CD4-positive, alpha-beta T cell treated with Interleukin-15 for 4 hours (primary cell): Measurements from ENCODE around the gene DYRK1A.

Experiments used
- DNase-seq: peaks from one replicate; pipeline ENCODE4 v3.0.0-alpha.2; 2020; ENCODE audit warnings: low spot score

The DYRK1A gene

DNA sequence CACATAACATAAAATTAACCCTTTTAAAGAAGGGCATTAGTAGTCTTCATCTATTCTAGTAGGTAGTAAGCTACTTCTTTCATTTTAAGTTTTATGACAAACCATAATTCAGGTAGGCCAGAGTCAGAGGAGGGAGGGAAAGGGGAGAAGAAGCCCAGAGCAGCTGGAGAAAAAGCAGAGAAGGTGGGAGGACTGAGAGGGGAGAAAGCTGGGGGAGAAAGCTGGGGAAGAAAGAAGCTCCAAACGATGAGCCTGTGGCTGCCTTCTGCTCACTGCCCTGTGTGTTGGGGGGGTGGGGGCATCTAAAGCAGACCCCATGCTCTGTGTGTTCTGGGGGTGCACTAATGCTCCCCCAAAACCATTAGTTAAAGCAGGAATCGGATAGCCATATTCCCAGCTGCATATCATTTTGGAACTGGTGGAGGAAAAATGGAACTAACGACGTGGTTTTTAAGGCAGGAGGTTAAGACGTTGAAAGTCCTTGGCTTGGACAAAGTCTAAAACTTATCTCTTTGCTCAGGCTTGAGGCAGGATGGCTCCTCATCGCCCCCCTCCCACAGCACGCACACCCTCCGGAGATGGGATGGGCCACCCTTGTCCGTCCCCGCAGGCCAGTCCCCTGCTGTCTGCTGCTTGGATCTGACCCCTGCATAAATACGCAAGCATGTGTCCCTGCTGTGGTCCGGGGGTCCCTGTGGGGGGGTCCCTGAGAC lies 184.2 kb downstream of the DYRK1A start:
- DNase-seq, result no peak

DNA sequence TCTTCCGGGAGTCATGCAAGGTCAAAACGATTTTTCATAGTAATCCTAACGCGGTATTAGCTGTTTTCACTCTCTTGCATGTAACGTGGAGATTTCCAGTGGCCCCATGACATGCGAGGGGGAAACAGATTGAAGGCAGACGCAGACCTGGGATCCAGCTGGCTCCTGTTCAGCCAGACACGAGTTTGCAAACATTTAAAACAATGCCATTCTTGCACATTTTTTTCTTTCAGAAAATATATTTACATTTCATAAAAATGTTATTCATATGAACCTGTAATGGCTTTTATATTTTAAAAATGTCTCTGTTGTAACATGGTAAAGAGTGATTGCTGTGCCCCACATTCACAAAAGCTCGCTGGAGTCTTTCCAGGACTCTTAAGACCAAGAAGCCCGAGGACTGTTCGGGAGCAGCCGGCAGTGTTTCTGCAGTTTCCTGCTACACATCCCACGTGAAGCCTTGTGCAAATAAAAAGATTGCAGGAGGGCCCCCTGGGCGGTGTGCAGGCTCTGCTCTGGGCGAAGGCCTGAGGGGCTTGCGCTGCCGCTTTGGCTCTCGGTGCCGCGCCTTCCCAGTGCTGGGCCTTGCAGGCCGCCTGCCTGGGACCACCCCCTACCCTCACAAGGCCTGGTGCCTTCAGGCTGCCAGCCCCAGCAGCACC lies 184.9 kb downstream of the DYRK1A start:
- DNase-seq, result no peak

DNA sequence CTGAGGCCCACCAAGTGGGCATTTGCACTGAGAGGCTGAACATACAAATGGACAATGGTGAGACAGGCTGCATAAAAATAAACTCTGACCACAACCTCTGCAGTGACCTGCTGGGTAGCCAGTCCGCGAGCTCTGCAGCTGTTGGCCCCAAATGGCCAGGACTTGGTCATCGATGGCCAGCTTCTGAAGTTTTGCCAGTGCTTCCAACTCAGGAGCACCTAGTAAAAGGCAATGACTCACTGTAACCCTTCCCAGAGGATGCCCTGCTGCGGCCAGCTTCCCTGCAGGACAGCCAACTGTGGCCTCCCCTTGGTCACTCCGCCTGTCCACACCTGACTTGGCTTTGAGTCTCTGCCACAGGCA lies 185.4 kb downstream of the DYRK1A start:
- DNase-seq, result no peak

DNA sequence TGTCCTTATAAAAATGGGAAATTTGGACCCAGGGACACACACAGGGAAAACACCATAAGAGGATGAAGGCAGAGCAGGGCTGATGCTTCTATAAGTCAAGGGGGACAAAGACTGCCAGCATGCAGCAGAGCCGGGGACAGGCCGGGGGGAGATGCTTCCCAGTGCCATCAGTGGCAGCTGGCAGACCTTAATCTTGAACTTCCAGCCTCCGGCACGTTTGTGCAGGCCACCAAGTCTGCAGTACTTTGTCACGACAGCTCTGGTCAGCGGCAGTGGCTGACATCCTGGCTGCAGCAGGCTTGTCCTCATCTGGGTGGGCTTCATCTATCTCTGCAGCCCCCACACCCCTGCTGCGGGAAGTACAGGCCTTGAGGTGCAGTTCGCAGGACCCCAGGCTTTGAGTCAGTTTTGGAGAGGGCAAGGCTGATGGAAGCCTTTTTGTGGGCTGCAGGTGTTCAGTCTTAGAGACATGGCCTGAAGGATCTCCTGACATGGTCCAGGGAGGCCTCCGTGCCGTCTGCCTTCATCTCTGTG lies 186.0 kb downstream of the DYRK1A start:
- DNase-seq, result no peak

DNA sequence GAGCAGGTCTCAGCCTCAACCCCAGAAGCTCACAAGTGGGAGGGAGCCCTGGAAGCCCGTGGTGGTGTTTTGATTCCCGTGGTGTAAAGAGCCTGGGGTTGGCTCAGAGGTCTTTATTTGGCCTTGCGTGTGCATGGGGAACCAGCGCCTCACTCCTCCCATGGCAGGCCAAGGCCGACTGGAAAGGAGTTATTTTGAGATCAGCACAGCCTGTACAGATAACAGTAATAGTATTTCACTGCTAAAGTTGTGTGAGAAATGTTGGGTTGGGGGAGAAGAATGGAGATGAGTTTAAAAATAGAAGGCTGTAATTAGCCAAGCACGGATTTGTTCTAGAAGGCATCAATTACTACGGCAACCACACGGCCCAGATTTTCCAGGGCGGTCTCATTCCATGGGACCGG lies 186.5 kb downstream of the DYRK1A start:
- DNase-seq, result no peak

DNA sequence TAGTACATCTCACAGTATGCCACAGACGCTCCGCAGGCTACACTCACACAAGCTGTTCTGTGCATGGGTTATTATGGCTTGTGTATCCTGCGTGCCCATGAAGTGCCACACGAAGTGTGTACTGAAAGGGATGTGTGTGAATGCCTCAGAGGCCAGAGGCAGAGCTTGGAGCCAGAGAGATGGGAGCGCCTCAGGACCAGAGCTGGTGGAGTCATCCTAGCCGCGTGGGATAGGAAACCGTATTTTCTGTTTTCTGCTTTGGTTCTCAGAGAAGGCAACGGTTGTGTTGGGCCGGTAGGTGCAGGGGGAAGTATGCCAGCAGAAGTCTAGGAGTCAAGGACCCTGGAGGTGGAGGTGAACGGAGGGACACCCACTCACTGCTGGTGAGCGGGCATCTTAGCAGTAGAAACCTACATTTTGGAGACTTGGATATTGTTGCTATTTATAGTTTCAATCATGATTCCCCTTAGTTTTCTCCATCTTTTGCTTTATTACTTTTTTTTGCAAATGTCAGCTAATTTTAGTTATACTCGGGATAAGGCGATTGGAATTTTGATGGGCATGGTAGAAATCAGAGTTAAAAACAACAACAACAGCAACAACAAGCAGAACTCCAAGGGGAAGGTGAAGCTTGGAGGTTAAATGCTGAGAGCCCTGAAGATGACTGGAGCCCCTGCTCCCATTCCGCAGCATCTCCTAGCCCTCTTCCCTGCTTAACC lies 188.2 kb downstream of the DYRK1A start:
- DNase-seq, result no peak

DNA sequence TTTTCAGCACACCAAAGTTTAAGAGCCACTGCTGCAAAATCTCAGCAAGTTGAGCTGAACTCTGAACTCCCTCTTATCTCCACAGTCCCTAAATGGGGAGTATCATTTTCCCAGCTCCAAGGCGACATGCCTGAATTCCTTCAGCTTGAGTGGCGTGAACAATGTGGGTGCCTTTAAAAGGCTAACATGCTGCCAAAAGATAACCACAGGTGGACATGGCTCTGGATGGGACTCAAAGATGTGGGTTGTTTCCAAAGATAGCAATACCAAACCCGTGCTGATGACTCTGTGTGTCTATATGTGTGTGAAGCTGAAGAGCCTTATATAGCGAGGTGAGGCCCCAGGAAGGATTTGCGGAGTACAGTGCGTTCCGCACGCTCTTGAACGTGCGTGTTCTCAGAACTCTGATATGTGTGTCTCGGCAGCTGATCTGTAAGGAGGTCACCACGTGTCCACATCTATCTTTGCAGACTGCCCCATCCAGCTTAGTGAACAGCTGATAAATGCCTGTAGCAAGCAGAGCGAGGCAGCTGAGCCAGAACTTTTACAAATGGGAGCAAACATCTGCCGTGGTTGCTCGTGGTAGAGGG lies 189.2 kb downstream of the DYRK1A start:
- no peak for DNase-seq

DNA sequence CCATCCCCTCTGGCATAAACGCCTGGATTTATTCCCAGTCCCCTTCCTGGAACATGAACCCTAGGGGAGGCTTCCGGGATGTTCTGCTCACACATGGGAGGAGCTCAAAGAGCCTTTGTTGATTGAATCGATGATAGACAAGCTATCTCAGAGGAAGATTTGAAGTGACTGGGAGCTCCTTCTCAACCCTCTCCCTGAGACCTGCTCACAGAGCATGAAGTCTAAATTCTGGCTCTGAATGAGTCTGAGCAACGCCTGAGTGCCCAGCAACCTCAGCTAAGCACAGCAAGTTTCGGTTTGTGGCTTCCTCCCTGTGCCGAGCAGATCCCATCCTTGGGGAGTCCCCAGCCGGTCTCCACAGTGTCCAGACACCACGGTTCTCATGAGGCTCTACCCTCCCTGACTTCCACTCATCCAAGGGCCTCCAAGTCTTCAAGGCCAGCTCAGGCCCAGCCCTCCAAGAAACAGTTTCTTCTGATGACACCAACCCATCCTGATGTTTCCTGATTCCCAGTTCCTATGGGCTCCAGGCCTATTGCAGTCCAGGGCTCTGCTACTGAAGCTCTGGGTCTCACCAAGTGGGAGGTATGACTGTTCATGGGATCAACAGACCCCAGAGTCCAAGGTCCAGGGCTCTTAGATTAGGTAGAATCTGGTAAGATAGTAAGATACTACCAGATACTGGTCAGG lies 190.8 kb downstream of the DYRK1A start:
- DNase-seq, result no peak

DNA sequence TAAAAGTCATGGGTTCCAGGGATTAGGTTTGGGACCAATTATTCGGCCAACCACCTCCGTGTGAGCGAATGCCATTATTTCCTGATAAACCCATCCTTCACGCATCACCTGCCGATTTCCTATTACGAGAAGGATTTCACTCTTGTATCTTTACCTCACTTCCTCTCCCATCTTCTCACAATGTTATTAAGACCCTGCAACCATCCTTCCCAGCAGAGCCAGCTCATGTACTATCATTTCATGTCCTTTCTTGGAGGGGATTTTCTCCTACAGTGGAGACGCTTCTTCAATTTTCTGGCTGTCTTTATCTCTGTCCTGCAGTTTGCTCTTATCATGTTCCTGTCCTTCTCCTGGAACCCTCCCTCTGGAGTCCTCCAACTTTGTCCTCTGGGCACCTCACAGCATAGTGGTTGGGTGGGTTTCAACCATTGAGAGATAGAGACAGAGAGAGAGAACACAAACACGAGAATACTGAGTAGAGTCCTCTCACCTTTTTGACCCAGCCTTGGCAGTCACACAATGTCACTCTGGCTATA lies 192.2 kb downstream of the DYRK1A start:
- no peak for DNase-seq

DNA sequence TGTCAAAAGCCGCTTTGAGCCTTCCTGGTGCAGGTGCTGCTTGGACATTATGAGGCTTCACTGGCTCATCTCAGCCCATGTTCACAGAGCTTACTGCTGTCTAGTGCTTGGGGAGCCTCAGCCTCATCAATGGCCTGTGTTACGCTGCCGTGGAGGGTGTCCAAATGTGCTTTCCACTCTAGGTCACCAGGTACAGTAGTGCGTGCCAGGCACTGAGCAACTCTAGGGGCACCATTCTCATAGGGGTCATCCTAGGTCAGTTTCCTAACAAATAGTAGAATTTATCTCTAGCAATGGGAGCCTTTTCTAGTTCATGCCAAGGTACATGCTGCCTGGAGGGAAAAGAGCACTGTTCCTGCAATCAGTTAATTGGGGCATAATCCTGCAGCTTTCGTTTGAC lies 193.8 kb downstream of the DYRK1A start:
- DNase-seq, result no peak

DNA sequence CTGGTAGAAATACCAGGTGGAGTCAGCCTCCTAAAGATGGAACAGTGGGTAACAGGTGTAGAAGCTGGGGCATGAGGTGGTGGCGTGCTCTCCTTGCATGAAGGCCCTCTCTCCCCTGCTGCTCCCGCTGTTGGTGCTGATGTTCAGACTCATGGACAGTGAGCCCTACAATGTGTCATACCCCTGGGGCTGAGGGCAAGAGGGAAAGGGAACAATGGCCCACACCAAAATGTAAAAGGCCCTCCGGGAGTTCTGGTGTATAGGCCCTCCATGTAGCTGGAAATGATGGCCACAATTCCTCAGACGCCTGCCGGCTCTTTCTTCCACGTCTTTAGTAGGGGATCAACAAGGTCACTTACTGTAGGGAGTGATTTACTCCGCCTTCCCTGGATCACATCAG lies 194.9 kb downstream of the DYRK1A start:
- no peak for DNase-seq

DNA sequence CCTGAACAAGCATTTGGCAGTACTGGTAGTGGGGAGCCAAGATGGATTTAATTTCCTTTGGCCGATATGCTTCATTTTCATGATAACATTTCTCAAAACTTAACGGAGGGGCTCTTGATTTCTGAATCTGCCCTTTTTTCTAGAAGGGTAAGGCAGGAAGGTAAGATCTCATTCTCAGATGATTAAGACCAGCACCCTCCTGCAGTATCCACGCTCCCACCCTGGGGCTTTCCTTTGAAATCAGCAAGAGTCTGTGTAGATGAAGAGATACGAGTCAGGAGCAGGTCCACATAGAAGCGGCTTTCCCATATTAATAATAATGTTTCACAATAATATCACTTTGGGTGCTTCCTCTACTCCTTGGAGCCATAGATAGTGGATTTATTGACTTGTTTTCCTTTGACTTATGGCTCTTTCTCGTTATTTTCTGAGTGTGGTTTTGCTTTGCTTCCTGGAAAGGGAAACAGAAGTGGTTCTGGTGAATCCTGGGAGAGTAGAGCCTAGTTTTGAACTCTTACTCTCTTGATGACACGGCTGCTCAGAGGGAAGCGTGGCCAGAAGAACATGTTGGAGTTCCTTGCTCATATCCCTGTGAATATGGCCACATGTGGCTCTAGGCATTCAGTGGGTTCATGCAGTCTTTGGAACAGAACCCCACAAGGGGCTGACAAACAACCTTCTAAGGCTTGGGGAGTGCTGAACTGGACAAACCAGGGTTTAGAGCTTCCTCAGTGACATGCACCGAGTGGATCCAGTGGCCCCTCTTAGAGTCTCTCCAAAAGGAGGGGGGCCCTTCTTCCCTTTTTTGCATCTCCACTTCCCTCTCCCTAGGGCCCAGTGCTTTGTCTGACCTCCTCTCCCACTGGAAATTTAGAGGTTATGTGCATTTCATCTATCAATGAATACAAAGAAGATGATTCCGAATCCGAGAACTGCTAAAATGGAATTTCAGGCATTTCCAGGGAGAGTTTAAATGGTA lies 195.7 kb downstream of the DYRK1A start:
- DNase-seq, result no peak

DNA sequence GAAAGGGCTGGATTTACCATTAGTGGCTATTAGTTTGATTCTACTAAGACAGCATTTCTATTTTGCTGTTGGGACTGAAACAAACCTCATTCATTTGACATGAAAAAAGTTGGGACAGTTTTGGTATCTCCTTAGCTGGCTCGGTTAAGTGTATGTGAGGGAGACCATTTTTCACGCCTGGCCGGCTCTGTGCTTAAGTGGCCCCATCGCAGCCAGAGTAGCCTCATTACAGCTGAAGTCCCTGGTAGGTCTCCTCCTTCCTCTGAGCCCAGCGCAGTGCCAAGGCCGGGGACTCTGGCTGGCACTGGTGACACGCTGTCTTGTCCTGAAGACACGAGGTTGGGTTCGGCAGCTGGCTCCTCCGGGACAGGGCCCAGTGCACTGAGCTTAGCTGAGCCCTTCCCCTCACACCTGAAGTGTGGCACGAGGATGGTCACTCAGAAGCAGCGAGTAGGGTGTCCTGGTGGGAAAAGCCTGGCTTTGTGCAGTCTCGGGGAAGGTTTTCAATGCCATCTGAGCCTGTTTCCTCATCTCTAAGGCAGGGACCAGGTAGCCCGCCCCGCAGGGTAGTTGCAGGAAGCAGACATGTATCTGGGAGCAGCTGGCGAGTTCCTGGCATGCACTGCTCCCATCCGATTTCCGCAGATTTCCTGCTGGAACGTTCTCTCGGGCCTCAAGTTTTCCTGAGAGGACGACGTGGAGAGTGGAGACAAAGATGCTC lies 196.5 kb downstream of the DYRK1A start:
- DNase-seq, result no peak

DNA sequence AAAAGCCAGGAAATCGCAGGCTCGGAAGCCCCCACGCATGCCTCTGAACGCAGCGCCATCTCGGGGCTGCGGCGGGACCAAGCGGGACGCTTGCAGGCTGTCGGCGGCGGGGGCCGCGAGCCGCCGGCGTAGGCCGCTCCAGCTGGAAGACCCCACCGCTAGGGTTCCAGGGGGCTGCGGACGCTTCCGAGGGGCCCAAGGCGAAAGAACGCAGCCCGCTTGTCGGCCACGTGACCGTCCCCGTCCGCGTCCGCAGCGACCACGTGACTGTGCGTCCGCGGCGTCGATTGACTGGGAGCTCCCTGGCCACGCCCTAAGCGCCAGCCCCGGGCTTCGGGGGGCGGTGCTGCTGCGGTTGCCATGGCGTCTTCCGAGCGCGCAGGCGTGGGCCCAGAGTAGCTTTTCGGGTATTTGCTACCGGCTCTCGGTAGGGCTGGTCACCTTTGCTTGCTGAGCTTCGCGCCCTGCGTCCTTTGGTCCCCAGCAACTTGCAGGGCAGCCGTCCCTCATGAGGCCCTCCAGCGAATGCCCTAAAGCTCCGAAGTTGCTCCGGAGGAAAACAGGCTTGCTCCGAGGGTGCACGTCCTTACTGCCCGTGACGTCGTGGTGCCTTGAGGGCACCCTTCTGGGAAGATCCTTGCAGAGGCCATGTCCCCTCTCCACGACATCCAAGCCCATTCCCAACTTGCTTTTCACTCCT lies 197.2 kb downstream of the DYRK1A start:
- peak; percentile 87 for DNase-seq

DNA sequence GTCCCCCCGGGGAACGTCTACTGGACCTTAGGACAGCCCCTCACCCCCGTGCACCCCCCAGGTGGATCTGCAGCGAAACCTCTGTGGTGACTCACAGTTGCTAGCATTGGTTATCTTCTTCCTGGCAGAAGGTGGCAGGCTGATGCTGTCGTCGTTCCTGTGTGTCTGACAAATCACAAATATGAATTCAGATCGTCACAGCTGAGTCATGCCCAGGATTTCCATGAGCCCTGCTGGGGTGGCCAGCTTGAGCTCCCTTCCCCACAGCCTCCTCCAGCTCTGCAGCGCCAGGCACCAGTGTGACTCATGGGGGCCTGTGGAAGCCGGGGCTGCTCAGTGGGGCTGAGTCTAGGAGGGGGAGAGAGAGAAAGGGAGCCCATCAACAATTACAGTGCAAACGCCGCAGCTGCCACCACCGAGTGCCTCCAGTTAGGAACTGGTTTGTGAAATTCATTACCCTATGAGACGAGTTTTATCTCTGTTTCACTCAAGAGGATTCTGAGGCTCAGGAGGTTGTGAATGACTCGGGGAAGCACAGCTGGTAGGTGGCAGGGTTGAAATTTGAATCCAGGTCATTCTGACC lies 197.9 kb downstream of the DYRK1A start:
- peak; percentile 92 for DNase-seq

DNA sequence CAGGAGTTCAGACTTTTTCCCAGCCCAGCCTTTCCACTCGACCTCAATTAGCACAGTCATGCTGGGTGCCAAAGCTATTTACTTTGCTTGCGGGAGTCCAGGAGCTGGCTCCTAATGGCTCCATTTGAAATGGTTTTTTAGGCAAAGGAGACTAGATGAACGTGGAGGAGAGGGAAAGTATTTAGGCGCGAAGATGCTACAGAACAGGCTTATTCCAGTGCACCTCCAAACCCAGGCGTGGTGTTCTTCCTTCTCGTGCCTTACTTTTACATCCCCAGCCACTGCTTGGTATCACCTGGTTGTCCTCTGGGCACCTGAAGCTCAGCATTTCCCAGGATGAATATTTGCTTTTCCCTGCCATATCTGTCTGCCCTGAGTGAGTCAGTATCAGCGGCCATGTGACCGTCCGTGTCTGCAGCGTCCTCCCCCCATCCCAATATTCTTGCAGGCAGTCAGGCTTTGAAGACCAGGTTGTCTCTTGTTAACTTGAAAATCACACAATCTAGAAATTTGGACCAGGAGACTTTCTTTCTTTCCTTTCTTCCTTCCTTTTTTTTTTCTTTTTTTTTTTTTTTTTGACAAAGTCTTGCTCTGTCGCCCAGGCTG lies 198.5 kb downstream of the DYRK1A start:
- DNase-seq, result no peak

DNA sequence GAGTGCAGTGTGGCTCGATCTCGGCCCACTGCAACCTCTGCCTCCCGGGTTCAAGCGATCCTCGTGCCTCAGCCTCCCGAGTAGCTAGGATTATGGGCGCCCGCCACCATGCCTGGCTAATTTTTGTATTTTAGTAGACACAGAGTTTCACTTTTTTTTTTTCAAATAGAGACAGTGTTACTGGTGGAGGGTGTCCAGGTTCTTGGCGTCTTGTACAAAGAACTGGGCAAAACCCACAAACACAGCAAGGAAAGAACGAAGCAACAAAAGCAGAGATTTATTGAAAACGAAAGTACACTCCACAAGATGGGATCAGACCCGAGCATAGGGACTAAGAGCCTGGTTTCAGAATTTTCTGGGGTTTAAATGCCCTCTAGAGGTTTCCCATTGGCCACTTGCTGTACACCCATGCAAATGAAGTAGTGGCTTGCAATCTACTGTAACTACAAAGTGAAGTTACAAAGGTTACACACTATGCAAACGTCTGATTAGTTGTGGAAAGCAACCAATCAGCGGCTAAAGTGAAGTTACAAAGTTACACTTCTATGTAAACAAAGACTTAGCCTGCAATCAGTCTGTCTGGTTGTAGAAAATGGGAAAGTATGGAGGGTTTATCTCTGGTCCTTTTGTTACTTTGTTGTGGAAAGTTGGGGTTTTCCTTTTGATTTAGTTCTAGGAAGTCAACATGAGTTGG lies 199.1 kb downstream of the DYRK1A start:
- DNase-seq, result no peak
